ENCODE data around the gene METTL1.

METTL1 gene

DNA sequence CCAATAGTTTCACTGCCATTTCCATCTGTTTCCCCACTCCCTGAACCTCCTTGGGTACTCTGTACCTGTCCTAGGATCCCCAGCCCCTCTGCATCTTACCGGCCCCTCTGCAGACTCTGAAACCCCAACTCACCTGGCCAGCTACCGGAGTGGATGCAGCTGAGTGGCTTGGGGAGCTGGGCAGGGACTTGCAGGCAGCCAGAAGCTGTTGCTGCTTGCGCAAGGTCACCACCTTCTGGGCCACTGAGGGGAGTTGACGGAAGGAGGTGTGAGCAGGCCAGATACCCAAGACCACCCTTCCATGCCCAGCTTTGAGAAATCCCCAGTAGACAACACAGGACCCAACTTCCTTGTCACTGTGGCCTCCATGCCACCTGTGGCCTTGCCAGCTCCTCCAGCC is 39.6 kb downstream of the METTL1 start:
- no peak overlapping the region for H3K4ac ChIP-seq (ENCODE audit: low read depth in 1 of 2, low read length in 2 of 2)
- H3K18ac ChIP-seq (ENCODE audit: low read depth in 1 of 2, low read length in 2 of 2) = no peak overlapping the region
- no peak overlapping the region for H3K27ac ChIP-seq (ENCODE audit: low read length, poor library complexity, severe bottlenecking)
- no peak overlapping the region for H3K4me3 ChIP-seq (ENCODE audit: insufficient read depth in 1 of 2, low read depth in 1 of 2, low read length in 2 of 2)
- H4K8ac ChIP-seq (ENCODE audit: low read length) = no peak overlapping the region
- no peak overlapping the region for H2BK15ac ChIP-seq (ENCODE audit: low read depth, poor library complexity, severe bottlenecking)
- DNase-seq = no peak
- H2AK5ac ChIP-seq (ENCODE audit: low read length, severe bottlenecking) = no peak overlapping the region
- no peak overlapping the region for H2BK120ac ChIP-seq (ENCODE audit: low read depth, low read length)
- H4K91ac ChIP-seq (ENCODE audit: low read length) = no peak overlapping the region
- no peak overlapping the region for H2BK5ac ChIP-seq (ENCODE audit: low read depth, low read length, poor library complexity, severe bottlenecking)
- H3K79me1 ChIP-seq (replicated peaks; ENCODE audit: low read length, poor library complexity, severe bottlenecking) = no peaks in the 10 kb centered on the region
- H3K4me1 ChIP-seq (ENCODE audit: control insufficient read depth, insufficient read depth, low read depth, low read length) = peaks cover 13% of the 10 kb centered on the region
- no peak overlapping the region for H2AFZ ChIP-seq (ENCODE audit: low read depth, low read length)
- H3K23ac ChIP-seq (ENCODE audit: low read length in 2 of 2) = no peak overlapping the region
- no peak overlapping the region for H3K4me2 ChIP-seq (ENCODE audit: low read length, poor library complexity, severe bottlenecking)
- no peak overlapping the region for H3K14ac ChIP-seq (ENCODE audit: low read length in 2 of 2)
- 75% methylated on average over 2 of the region's 4 CpGs for WGBS
- H3K9me3 ChIP-seq (ENCODE audit: control insufficient read depth, low read length) = no peaks in the 10 kb centered on the region
- H3K36me3 ChIP-seq (ENCODE audit: control insufficient read depth in 1 of 2, insufficient read depth in 2 of 2, low read depth in 1 of 2, low read length in 2 of 2) = no peaks in the 10 kb centered on the region
- peaks cover 93 to 94% of the 10 kb centered on the region in 2 experiments for H3K27me3 ChIP-seq (ENCODE audit: control insufficient read depth in 1 of 2, insufficient read depth in 1 of 2, low read length in 2 of 2)
- no peak overlapping the region for H2BK12ac ChIP-seq (ENCODE audit: low read length in 2 of 2)
- no peak overlapping the region for H3K9ac ChIP-seq (ENCODE audit: low read length)

DNA sequence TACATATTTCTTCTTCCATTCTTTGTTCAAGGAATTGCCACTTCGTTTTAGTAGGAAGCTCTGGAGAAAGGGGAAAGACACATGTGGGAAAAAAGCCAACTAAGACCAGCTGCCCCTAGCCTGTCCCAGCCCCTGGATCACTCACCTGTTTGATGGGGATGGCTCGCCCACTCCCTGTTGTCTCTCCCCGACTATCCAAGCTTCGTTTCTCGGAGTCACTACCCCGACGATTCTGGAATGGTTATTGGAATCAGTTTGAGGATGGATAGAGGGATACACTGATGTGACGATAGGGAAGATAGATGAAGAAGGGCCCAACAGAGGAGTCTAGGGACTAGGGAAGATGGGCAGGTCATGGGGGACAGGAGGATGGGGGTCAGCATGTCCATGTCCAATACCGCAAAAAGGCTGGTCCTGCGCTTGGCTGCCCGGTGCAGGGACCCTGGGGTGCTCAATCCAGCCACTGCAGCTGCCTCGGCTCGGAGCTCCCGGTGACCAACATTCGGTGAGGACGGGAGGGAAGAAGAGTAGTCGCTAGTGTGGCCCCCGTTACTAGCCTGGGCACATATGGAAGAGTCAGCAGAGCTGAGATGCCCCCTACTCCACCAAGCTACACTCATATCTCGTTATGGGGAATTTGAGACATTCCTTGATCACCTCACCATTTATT is 40.4 kb downstream of the METTL1 start:
- no peak overlapping the region for H2AFZ ChIP-seq (ENCODE audit: low read depth, low read length)
- WGBS = 82% methylated on average over 18 of the region's 19 CpGs
- H2BK120ac ChIP-seq (ENCODE audit: low read depth, low read length) = no peak overlapping the region
- H3K79me1 ChIP-seq (replicated peaks; ENCODE audit: low read length, poor library complexity, severe bottlenecking) = no peaks in the 10 kb centered on the region
- H2BK15ac ChIP-seq (ENCODE audit: low read depth, poor library complexity, severe bottlenecking) = no peak overlapping the region
- no peak overlapping the region for H2BK5ac ChIP-seq (ENCODE audit: low read depth, low read length, poor library complexity, severe bottlenecking)
- no peak overlapping the region for H3K4ac ChIP-seq (ENCODE audit: low read depth in 1 of 2, low read length in 2 of 2)
- H3K27ac ChIP-seq (ENCODE audit: low read length, poor library complexity, severe bottlenecking) = no peak overlapping the region
- H3K9me3 ChIP-seq (ENCODE audit: control insufficient read depth, low read length) = no peaks in the 10 kb centered on the region
- H3K36me3 ChIP-seq (ENCODE audit: control insufficient read depth in 1 of 2, insufficient read depth in 2 of 2, low read depth in 1 of 2, low read length in 2 of 2) = peaks cover 0 to 1% of the 10 kb centered on the region in 2 experiments
- no peak overlapping the region for H3K14ac ChIP-seq (ENCODE audit: low read length in 2 of 2)
- H3K4me3 ChIP-seq (ENCODE audit: insufficient read depth in 1 of 2, low read depth in 1 of 2, low read length in 2 of 2) = no peak overlapping the region
- no peak overlapping the region for H4K91ac ChIP-seq (ENCODE audit: low read length)
- H3K9ac ChIP-seq (ENCODE audit: low read length) = no peak overlapping the region
- no peak overlapping the region for H3K4me2 ChIP-seq (ENCODE audit: low read length, poor library complexity, severe bottlenecking)
- H2AK5ac ChIP-seq (ENCODE audit: low read length, severe bottlenecking) = no peak overlapping the region
- no peak overlapping the region for H4K8ac ChIP-seq (ENCODE audit: low read length)
- no peak overlapping the region for H2BK12ac ChIP-seq (ENCODE audit: low read length in 2 of 2)
- H3K27me3 ChIP-seq (ENCODE audit: control insufficient read depth in 1 of 2, insufficient read depth in 1 of 2, low read length in 2 of 2) = peaks cover 92 to 93% of the 10 kb centered on the region in 2 experiments
- no peak overlapping the region for H3K23ac ChIP-seq (ENCODE audit: low read length in 2 of 2)
- H3K4me1 ChIP-seq (ENCODE audit: control insufficient read depth, insufficient read depth, low read depth, low read length) = peaks cover 14% of the 10 kb centered on the region
- DNase-seq = no peak
- H3K18ac ChIP-seq (ENCODE audit: low read depth in 1 of 2, low read length in 2 of 2) = no peak overlapping the region

- Histone ChIP-seq H3K27ac (ENCODE audit: low read length, poor library complexity, severe bottlenecking) (no peak overlapping the region), H3K4me2 (ENCODE audit: low read length, poor library complexity, severe bottlenecking) (no peak overlapping the region), H2BK12ac (ENCODE audit: low read length in 2 of 2) (no peak overlapping the region), H3K14ac (ENCODE audit: low read length in 2 of 2) (no peak overlapping the region), H3K4ac (ENCODE audit: low read depth in 1 of 2, low read length in 2 of 2) (no peak overlapping the region), H3K9ac (ENCODE audit: low read length) (no peak overlapping the region), H3K36me3 (ENCODE audit: control insufficient read depth in 1 of 2, insufficient read depth in 2 of 2, low read depth in 1 of 2, low read length in 2 of 2) (peaks cover 0 to 4% of the 10 kb centered on the region in 2 experiments), H3K27me3 (ENCODE audit: control insufficient read depth in 1 of 2, insufficient read depth in 1 of 2, low read length in 2 of 2) (peaks cover 81 to 91% of the 10 kb centered on the region in 2 experiments), H2AFZ (ENCODE audit: low read depth, low read length) (no peak overlapping the region), H2BK5ac (ENCODE audit: low read depth, low read length, poor library complexity, severe bottlenecking) (no peak overlapping the region), H2AK5ac (ENCODE audit: low read length, severe bottlenecking) (no peak overlapping the region), H3K4me1 (ENCODE audit: control insufficient read depth, insufficient read depth, low read depth, low read length) (peaks cover 18% of the 10 kb centered on the region), H3K18ac (ENCODE audit: low read depth in 1 of 2, low read length in 2 of 2) (no peak overlapping the region), H2BK15ac (ENCODE audit: low read depth, poor library complexity, severe bottlenecking) (no peak overlapping the region), H3K23ac (ENCODE audit: low read length in 2 of 2) (no peak overlapping the region), H3K9me3 (ENCODE audit: control insufficient read depth, low read length) (no peaks in the 10 kb centered on the region), H3K4me3 (ENCODE audit: insufficient read depth in 1 of 2, low read depth in 1 of 2, low read length in 2 of 2) (no peak overlapping the region), H4K8ac (ENCODE audit: low read length) (no peak overlapping the region), H4K91ac (ENCODE audit: low read length) (no peak overlapping the region), H2BK120ac (ENCODE audit: low read depth, low read length) (no peak overlapping the region), H3K79me1 (replicated peaks; ENCODE audit: low read length, poor library complexity, severe bottlenecking) (no peaks in the 10 kb centered on the region)
- no peak for DNase-seq
- 83% methylated on average over 12 of the region's 13 CpGs for WGBS
These were observed 41.4 kb downstream of the METTL1 start for GRCh38 chr12:57730336-57731067.

DNA sequence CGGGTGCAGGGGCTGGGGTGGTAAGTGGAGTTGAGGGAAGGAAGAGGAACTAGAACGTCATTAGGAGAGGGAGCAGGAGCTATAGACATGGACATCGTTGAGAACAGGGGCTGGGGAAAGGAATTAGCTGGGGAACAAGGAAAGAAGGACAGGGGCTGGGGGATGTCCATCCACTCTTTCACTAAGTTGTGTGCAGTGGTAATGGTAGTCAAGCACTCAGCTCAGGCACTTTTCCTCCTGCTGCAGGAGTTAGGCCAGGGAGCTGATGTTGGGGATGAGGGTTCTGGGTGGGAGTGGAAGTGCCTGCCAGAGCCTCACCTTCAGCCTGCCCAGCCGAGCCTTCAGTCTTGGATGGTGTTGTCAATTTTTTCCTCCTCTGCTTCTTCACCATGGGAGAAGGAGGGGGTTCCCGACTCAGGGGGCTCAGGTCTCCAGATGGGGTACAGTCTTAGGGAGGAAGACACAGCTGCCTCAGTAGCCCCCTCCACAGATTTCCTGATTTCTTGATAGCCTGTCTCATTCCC is 42.5 kb downstream of the METTL1 start:
- no peak overlapping the region for H3K4ac ChIP-seq (ENCODE audit: low read depth in 1 of 2, low read length in 2 of 2)
- H3K27me3 ChIP-seq (ENCODE audit: control insufficient read depth in 1 of 2, insufficient read depth in 1 of 2, low read length in 2 of 2) = peaks cover 77 to 88% of the 10 kb centered on the region in 2 experiments
- H3K36me3 ChIP-seq (ENCODE audit: control insufficient read depth in 1 of 2, insufficient read depth in 2 of 2, low read depth in 1 of 2, low read length in 2 of 2) = peaks cover 0 to 4% of the 10 kb centered on the region in 2 experiments
- no peak overlapping the region for H3K9ac ChIP-seq (ENCODE audit: low read length)
- peaks cover 18% of the 10 kb centered on the region for H3K4me1 ChIP-seq (ENCODE audit: control insufficient read depth, insufficient read depth, low read depth, low read length)
- H2BK5ac ChIP-seq (ENCODE audit: low read depth, low read length, poor library complexity, severe bottlenecking) = no peak overlapping the region
- no peak overlapping the region for H4K91ac ChIP-seq (ENCODE audit: low read length)
- H3K18ac ChIP-seq (ENCODE audit: low read depth in 1 of 2, low read length in 2 of 2) = no peak overlapping the region
- H2BK15ac ChIP-seq (ENCODE audit: low read depth, poor library complexity, severe bottlenecking) = no peak overlapping the region
- WGBS = 65% methylated on average over 5 of the region's 5 CpGs
- DNase-seq = no peak
- H3K79me1 ChIP-seq (replicated peaks; ENCODE audit: low read length, poor library complexity, severe bottlenecking) = no peaks in the 10 kb centered on the region
- no peak overlapping the region for H3K4me2 ChIP-seq (ENCODE audit: low read length, poor library complexity, severe bottlenecking)
- H2BK120ac ChIP-seq (ENCODE audit: low read depth, low read length) = no peak overlapping the region
- no peak overlapping the region for H2BK12ac ChIP-seq (ENCODE audit: low read length in 2 of 2)
- H3K23ac ChIP-seq (ENCODE audit: low read length in 2 of 2) = no peak overlapping the region
- no peaks in the 10 kb centered on the region for H3K9me3 ChIP-seq (ENCODE audit: control insufficient read depth, low read length)
- H2AFZ ChIP-seq (ENCODE audit: low read depth, low read length) = no peak overlapping the region
- no peak overlapping the region for H4K8ac ChIP-seq (ENCODE audit: low read length)
- no peak overlapping the region for H3K4me3 ChIP-seq (ENCODE audit: insufficient read depth in 1 of 2, low read depth in 1 of 2, low read length in 2 of 2)
- no peak overlapping the region for H3K14ac ChIP-seq (ENCODE audit: low read length in 2 of 2)
- H3K27ac ChIP-seq (ENCODE audit: low read length, poor library complexity, severe bottlenecking) = no peak overlapping the region
- no peak overlapping the region for H2AK5ac ChIP-seq (ENCODE audit: low read length, severe bottlenecking)

Measured in mesenchymal stem cell (in vitro differentiated cells and primary cell).